MM.1S (cell line): ENCODE measurements around the gene UGT1A10.

ENCODE experiments used
- EZH2 ChIP-seq: fragments of 300-600 bp; sonication (generic); optimal IDR thresholded peaks from 2 replicates; pipeline ENCODE3; 2017; ENCODE audit warnings: low read depth, mild to moderate bottlenecking, antibody characterized with exemption, low read length, mixed read lengths
- TF ChIP-seq, protein P1 (sequence below): fragments of 300-600 bp; sonication (generic); IDR thresholded peaks from 2 replicates; pipeline ENCODE4 v1.5.1; 2016; ENCODE audit warnings: antibody characterized with exemption, low read length, mixed read lengths

- TF ChIP-seq, protein P1, sequence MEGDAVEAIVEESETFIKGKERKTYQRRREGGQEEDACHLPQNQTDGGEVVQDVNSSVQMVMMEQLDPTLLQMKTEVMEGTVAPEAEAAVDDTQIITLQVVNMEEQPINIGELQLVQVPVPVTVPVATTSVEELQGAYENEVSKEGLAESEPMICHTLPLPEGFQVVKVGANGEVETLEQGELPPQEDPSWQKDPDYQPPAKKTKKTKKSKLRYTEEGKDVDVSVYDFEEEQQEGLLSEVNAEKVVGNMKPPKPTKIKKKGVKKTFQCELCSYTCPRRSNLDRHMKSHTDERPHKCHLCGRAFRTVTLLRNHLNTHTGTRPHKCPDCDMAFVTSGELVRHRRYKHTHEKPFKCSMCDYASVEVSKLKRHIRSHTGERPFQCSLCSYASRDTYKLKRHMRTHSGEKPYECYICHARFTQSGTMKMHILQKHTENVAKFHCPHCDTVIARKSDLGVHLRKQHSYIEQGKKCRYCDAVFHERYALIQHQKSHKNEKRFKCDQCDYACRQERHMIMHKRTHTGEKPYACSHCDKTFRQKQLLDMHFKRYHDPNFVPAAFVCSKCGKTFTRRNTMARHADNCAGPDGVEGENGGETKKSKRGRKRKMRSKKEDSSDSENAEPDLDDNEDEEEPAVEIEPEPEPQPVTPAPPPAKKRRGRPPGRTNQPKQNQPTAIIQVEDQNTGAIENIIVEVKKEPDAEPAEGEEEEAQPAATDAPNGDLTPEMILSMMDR = no peak
- TF ChIP-seq EZH2 = no peak
These were observed 139.2 kb downstream of the UGT1A10 start for GRCh38 chr2:233775414-233775813.
